Neural crest cell (in vitro differentiated cells): ENCODE results near the gene ALLC. TPM values are rescaled to one million over a fixed set of nuclear protein-coding genes. Genes with fewer than 3 reads are reported as not detected.

Experiments used
- DNase-seq: peaks from one replicate; pipeline ENCODE4 v3.0.0; 2021; ENCODE audit warnings: low read depth, mixed read lengths, low spot score
- H3K27ac Mint-ChIP-seq: one replicate; pipeline ENCODE4 v1.8.0; 2021; ENCODE audit warnings: mild to moderate bottlenecking, mixed read lengths; ENCODE audit not compliant: unreplicated experiment
- H3K27me3 Mint-ChIP-seq: 2 replicates; pipeline ENCODE4 v1.8.0; 2021; ENCODE audit warnings: low read depth, mild to moderate bottlenecking, mixed read lengths
- H3K36me3 Mint-ChIP-seq: 2 replicates; pipeline ENCODE4 v1.8.0; 2021; ENCODE audit warnings: low read depth, mild to moderate bottlenecking, mixed read lengths
- H3K4me1 Mint-ChIP-seq: 2 replicates; pipeline ENCODE4 v1.8.0; 2021; ENCODE audit warnings: mixed read lengths
- H3K4me3 Mint-ChIP-seq: one replicate; pipeline ENCODE4 v1.8.0; 2021; ENCODE audit warnings: mild to moderate bottlenecking, mixed read lengths
- H3K9me3 Mint-ChIP-seq: 2 replicates; pipeline ENCODE4 v1.8.0; 2021; ENCODE audit warnings: mixed read lengths
- CTCF ChIP-seq: fragments of 200-600 bp; sonication (generic); conservative IDR thresholded peaks from 2 replicates; pipeline ENCODE4 v1.5.0; 2021; ENCODE audit warnings: antibody characterized with exemption, mild to moderate bottlenecking
- total RNA-seq: library from RNA; stranded (reverse); gene quantifications from 2 replicates; pipeline ENCODE4 v1.2.1, GENCODE V29; 2021

ALLC gene
- total RNA-seq, 1 donor from 2014 or later = not detected

- no peaks in the 10 kb centered on the region for H3K9me3 Mint-ChIP-seq
- peaks cover 19% of the 10 kb centered on the region for H3K4me1 Mint-ChIP-seq
- no peak overlapping the region for H3K27ac Mint-ChIP-seq
- no peak overlapping the region for H3K4me3 Mint-ChIP-seq
- no peaks in the 10 kb centered on the region for H3K36me3 Mint-ChIP-seq
- no peak for DNase-seq
- no peak for TF ChIP-seq CTCF
- H3K27me3 Mint-ChIP-seq = peaks cover 3% of the 10 kb centered on the region
Measured at GRCh38 chr2:3648652-3649177, 9.3 kb upstream of the ALLC start.

- no peaks in the 10 kb centered on the region for H3K9me3 Mint-ChIP-seq
- peaks cover 25% of the 10 kb centered on the region for H3K4me1 Mint-ChIP-seq
- TF ChIP-seq CTCF = no peak
- H3K27ac Mint-ChIP-seq = no peak overlapping the region
- H3K27me3 Mint-ChIP-seq = peaks cover 3% of the 10 kb centered on the region
- no peak for DNase-seq
- no peaks in the 10 kb centered on the region for H3K36me3 Mint-ChIP-seq
- no peak overlapping the region for H3K4me3 Mint-ChIP-seq
Measured at GRCh38 chr2:3649581-3649980, 8.4 kb upstream of the ALLC start.

- no peaks in the 10 kb centered on the region for H3K36me3 Mint-ChIP-seq
- peak overlapping the region; percentile 72 for H3K4me3 Mint-ChIP-seq
- no peak for DNase-seq
Measured at GRCh38 chr2:3650140-3650920, 7.7 kb upstream of the ALLC start.

GRCh38 chr2:3651691-3652648, 6.0 kb upstream of the ALLC start:
- peak; percentile 73 for DNase-seq
- peaks cover 40% of the 10 kb centered on the region for H3K4me1 Mint-ChIP-seq
- H3K27me3 Mint-ChIP-seq = peaks cover 3% of the 10 kb centered on the region
- peak overlapping the region; percentile 100 for H3K27ac Mint-ChIP-seq
- no peaks in the 10 kb centered on the region for H3K9me3 Mint-ChIP-seq
- H3K36me3 Mint-ChIP-seq = no peaks in the 10 kb centered on the region
- peak overlapping the region; percentile 84 for H3K4me3 Mint-ChIP-seq
- TF ChIP-seq CTCF = peak; percentile 16

More at GRCh38 chr2:3650140-3650920, 7.7 kb upstream of the ALLC start:
- no peaks in the 10 kb centered on the region for H3K9me3 Mint-ChIP-seq
- no peak for TF ChIP-seq CTCF
- H3K27me3 Mint-ChIP-seq = peaks cover 3% of the 10 kb centered on the region
- H3K4me1 Mint-ChIP-seq = peaks cover 30% of the 10 kb centered on the region
- no peak overlapping the region for H3K27ac Mint-ChIP-seq

- Mint-ChIP-seq H3K9me3 (no peaks in the 10 kb centered on the region), H3K27me3 (peaks cover 3% of the 10 kb centered on the region), H3K36me3 (no peaks in the 10 kb centered on the region), H3K4me3 (no peak overlapping the region), H3K4me1 (peaks cover 44% of the 10 kb centered on the region), H3K27ac (no peak overlapping the region)
- DNase-seq = no peak
- no peak for TF ChIP-seq CTCF
Measured at GRCh38 chr2:3652896-3653625, 4.9 kb upstream of the ALLC start.
